HG03469 (cell line): ENCODE results near the gene P2RY11.
A peak's percentile ranks its signal among the peaks of the same experiment; 100 is the strongest.

Experiments
- ATAC-seq: cut with Tn5 transposase; IDR thresholded peaks from one replicate; pipeline ENCODE4 v1.9.1; 2021; ENCODE audit warnings: mild to moderate bottlenecking, moderate library complexity, moderate number of reproducible peaks; ENCODE audit not compliant: unreplicated experiment

The P2RY11 gene

GRCh38 chr19:10111405-10111811 is at the start of gene P2RY11:
Gene P2RY11, plus strand, starts transcription at chr19:10111693. Its CDS starts 29 bp downstream, at chr19:10111722.
- ATAC-seq, result no peak

GRCh38 chr19:10061717-10062310 is 49.7 kb upstream of the P2RY11 start:
- no peak for ATAC-seq

GRCh38 chr19:10068205-10068604 is 43.3 kb upstream of the P2RY11 start:
- no peak for ATAC-seq

DNA sequence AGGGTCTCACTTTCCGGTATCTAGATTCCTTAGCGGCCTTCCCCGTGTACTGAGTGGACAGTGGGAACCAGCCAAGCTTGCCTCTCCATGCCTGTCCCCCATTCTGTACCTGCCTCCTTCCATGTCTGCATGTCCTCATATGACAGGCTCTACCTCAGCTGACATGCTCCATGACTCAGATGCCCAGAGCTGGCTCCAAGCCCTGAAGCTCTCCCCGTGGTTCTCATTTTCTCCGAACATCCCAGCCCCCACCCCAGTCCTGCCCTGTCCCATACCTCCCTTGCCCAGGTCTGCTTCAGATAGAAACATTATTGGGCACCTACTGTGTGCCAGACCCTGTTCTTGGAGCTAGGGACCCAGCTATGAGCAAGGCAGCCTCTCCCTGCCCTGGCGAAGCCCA is 42.4 kb upstream of the P2RY11 start:
- no peak for ATAC-seq

DNA sequence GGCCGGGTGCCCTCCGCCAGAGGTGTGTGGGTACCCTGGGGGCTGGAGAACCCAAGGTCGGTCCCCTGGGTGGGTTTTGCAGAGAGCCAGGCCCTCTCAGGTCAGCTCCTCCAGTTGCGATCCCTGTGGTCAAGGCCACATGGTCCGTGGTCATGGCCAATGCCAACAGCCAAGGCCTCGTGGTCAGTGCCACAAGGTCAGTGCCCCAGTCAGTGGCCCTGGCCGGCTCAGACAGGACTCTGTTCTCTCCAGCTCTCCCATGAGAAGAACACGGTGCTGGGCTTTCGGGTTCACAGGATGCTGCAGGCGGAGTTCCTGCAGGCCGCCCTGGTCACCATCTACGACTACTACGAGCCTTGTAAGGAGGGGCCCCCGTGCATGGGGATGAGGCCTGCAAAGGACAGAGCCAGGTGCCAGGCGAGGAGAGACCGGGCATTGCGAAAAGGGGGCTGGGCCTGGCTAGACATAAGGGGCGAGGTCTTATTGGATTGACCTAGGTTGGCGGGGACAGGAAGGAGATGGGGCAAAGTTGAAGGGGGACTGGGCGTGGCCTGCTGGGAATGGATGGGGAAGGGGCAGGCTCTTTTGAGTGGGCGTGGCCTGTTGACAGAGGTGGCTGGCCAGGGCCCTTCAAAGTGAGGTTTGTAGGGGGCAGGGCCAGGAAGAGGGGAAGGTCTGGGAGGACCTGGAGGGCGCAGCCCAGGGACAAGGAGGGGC is 40.6 kb upstream of the P2RY11 start:
- ATAC-seq, result no peak

GRCh38 chr19:10074153-10074552 is 37.3 kb upstream of the P2RY11 start:
- no peak for ATAC-seq

GRCh38 chr19:10076535-10076934 is 35.0 kb upstream of the P2RY11 start:
- ATAC-seq, result no peak

DNA sequence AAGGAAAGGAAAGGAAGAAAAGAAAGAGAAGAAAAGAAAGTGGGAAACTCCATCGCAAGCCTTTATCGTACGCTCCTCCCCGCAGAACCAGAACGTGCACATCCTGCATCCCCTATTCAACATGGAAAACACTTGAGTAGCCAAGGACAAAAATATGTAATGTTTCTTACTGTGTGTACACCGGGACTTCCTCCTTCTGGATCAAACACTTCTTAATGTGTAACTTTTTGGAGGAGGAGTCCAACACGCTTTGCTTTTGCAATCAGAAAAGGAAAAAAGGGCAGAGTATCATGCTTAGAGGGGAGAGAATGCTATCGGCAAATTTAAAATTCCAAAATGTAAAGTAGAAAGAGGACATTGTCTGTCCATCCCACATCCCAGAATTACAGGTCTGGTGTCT is 33.2 kb upstream of the P2RY11 start:
- no peak for ATAC-seq

DNA sequence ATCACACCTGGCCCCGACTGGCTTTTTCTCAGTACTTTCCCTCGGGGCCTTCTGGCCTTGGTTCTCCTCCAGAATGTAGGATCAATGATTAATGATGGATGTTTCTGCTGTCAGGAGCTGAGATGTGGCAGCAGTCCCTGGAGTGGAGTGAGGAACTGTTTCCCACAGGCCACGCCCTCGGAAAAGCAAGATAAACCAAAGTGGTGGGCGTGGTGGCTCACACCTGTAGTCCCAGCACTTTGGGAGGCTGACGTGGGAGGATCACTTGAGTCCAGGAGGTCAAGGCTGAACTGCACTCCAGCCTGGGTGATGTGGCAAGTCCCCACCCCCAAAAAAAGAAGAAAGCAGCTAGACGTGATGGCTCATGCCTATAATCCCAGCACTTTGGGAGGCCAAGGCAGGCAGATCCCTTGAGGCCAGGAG is 32.5 kb upstream of the P2RY11 start:
- ATAC-seq, result no peak

GRCh38 chr19:10083911-10084310 is 27.6 kb upstream of the P2RY11 start:
- no peak for ATAC-seq

DNA sequence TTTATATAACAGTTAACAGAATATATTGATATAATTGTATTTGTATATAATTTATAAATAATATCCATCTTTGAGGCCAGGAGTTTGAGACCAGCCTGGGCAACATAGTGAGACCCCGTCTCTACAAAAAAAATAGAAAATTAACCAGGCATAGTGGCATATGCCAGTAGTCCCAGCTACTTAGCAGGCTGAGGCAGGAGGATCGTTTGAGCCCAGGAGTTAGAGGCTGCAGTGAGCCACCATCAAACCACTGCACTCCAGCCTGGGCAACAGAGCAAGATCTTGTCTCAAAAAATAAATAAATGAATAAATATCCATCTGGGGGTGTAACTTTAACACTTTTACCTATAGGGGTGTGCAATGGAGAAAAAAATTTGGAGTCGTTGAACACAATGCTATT is 26.7 kb upstream of the P2RY11 start:
- no peak for ATAC-seq

DNA sequence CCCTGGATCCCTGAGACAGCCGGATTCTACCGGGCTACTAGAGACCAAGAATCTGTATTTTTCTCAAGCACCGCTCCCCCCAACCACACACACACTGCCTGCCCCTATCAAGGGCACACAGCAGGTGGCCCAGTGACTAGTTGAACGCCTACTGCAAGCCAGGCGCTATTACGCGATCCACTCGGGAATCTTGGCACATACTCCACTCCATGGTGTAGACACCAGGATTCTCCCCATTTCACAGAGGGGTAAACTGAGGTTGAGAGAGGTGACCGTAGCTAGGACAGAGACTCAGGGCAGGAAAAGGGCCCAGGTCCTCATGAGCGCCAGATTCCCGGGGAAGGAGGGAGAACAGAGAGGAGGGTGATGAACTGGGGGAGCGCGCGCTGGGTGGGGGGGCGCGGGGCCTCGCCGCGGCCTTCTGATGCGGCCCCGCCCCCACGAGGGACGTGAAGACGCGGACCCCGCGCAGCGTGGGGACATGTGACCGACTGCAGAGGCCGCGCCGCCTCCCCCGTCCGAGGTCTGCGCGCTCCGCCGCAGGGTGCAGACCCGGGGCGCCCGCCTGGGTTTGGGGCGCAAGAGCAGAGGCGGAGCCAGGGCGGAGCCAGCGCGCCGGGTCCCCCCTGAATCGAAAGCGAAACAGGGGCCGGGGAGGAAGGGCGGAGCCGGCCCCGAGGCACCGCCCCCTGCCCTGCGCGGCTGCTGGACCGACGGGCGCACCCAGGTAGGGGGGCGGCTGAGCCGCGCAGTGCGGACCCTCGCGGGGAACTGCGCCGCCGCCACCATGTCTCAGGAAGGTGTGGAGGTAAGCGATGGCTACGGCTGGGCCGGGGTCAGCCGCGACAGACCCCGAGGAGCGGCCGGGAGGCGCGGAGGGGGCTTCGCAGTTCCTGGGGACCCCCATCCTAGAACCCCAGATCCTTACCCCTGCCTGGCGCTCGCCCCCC is 25.6 kb upstream of the P2RY11 start, which contains the start of gene SHFL:
TSS of gene SHFL (plus strand) at position 677 of the 950 bp plus-strand sequence. CDS start at position 788, 111 bp downstream.
- ATAC-seq, result peak; percentile 63

DNA sequence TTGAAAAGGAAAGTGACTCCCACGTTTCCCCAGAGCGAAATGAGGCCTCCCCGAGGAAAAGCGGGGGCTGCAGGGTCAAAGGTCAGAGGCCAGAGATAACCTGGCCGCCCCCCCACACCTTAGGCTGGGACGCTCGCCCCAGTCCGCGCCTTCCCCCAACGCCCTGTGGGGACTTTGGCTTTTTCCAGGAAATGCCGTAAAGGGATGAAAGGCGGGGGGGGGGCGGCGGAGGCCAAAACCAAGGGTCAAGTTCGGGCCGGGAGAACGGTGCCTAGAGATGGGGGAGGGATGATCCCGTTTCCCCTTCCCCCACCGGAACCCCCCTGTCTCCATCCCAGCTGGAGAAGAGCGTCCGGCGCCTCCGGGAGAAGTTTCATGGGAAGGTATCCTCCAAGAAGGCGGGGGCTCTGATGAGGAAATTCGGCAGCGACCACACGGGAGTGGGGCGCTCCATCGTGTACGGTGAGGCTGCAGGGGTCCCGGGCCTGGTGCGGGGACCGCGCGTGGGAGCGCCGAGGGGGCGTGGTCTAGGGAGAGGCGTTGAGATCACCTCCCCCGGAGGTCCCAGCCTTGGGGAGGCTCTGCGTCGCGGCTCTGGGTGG is 24.8 kb upstream of the P2RY11 start:
- ATAC-seq, result no peak

DNA sequence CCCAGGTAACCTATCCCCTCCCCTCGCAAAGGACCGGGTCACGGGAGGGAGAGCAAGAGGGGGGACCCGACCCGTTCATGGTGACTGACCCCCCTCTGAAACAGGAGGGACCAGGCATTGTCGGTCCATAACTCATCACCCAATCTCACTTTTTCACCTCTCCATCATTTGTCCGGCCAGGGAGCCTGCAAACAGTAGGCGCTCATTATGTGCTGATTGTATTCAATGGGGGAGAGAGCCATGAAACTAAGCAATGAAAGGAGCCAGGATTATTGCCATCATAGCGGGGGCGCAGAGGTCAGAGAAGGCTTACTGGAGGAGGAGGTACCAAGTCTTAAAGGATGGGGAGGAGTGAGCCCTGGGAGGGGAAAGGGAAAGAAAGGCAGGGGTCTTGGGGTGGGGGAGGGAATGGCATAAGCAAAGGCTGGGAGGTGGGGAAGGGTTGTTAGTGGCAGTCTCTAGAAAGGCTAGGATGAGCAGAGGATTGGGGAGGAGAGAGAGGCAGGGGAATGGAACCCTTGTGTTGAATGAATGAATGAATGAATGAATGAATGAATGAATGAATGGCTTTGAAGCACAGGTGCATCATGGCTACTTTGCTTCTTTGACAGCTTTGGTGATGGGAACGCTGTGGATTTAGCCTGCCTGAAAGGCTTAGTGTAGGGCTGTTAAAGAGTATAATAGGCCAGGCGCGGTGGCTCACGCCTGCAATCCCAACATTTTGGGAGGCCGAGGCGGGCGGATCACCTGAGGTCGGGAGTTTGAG is 24.0 kb upstream of the P2RY11 start:
- no peak for ATAC-seq

DNA sequence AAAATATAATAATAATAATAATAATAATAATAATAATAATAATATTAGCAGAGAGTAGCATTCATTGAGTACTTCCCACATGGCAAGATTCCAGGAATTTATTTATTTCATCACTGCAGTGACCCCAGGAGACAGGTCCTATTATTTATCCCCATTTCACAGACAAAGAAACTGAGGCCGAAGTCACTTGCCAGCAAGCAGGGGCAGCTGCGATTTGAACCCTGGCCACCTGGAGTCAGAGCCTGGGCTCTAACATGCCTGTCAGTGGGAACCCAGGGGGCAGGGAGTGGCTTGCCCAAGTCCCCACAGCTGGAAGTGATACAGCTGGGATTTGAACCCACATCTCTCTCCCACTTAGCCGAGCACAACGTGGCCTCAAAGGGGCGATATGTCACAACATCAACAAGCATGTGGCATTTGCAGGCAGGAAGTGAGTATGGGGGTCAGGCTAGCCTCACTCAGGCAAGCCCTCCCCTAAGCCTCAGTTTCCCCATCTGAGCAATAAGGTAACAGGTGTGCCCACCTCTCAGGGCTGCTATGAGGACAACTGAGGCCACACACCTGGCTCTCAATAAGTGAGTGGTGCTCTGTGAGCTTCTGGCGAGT is 22.4 kb upstream of the P2RY11 start:
- ATAC-seq, result no peak

- no peak for ATAC-seq
These were observed 21.6 kb upstream of the P2RY11 start for GRCh38 chr19:10089801-10090375.

DNA sequence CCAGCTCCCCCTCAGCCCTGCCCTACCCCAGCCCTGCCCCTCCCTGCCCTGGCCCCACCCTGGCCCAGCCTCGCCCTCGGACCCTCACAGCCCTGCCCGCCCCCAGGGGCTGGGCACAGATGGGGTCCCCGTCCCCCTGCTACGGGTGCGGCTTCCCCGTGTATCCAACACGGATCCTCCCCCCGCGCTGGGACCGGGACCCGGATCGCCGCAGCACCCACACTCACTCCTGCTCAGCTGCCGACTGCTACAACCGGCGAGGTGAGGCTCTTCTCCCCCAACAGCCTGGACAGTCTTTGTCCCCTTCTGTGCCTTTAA is 20.2 kb upstream of the P2RY11 start:
- ATAC-seq, result no peak

DNA sequence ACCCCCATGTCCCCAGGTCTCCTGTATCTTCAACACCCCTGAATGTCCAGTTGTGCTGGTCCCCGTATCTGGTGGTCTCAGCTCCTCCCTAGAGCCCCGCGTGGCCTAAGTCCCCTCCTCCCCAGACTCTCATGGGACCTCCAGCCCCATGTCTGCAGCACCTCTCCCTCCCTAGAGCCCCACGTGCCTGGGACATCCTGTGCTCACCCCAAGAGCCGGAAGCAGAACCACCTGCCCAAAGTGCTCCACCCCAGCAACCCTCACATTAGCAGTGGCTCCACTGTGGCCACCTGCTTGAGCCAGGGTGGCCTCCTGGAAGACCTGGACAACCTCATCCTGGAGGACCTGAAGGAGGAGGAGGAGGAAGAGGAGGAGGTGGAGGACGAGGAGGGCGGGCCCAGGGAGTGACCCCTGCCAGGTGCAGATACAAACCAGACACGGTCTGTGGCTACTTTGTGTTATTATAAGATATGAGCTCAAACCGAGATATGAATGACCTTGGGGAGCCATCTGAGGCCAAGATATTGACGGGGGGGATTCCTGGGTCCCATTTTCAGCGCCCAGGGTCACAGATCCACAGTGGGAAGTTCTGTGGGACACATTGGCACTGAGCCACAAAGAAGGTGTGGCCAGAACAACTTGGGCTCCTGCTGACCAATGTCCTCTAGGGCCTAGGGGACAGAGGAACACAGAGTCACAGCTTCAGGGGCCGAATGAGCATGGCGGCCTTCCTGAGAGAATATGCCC is 19.4 kb upstream of the P2RY11 start:
- ATAC-seq, result no peak
